Adrenal gland (tissue), 12 donors: ENCODE results near the gene LILRB5. TPM values are rescaled to one million over a fixed set of nuclear protein-coding genes. Genes with fewer than 3 reads are reported as not detected.
"Not testable (repeated sequence)": the region's sequence is repeated elsewhere in the genome, so short reads cannot be mapped to it uniquely, and the experiment has no call there.

Experiments
- DNase-seq, 7 donors: peaks; one replicate each; pipeline ENCODE4 v3.0.0-alpha.2; 2019 to 2020
- H3K27ac ChIP-seq, 5 donors: fragments of 200-600 bp; sonication (generic) in 4 of 5; 1 replicate in 3 of 5; 2 replicates in 2 of 5; pipeline versions ENCODE4 v1.5.1 to v1.8.0; 2016 to 2020; ENCODE audit warnings: mild to moderate bottlenecking in 1 of 5
- H3K27me3 ChIP-seq: fragments of 200-600 bp; 2 replicates; pipeline ENCODE4 v1.8.0; 2021
- H3K36me3 ChIP-seq, 2 donors: fragments of 200-600 bp; replicated peaks in 1 of 2; 1 replicate in 1 of 2; 2 replicates in 1 of 2; pipeline versions ENCODE4 v1.5.1 to v1.8.0; 2018 to 2022
- H3K4me1 ChIP-seq, 2 donors: fragments of 200-600 bp; replicated peaks in 1 of 2; 1 replicate in 1 of 2; 2 replicates in 1 of 2; pipeline versions ENCODE4 v1.5.1 to v1.8.0; 2018 to 2021
- H3K4me3 ChIP-seq, 4 donors: fragments of 200-600 bp; sonication (generic) in 3 of 4; one replicate each; pipeline ENCODE4 v1.5.1; 2016 to 2018
- H3K9me3 ChIP-seq, 3 donors: fragments of 200-600 bp; sonication (generic) in 1 of 3; replicated peaks in 1 of 3; 1 replicate in 2 of 3; 2 replicates in 1 of 3; pipeline versions ENCODE4 v1.5.1 to v1.8.0; 2016 to 2021
- CTCF ChIP-seq, 6 experiments: fragments of 450-650 bp in 4 of 6; fragments of 200-600 bp in 2 of 6; sonication (generic) in 1 of 6; IDR thresholded peaks; 1 replicate in 5 of 6; 2 replicates in 1 of 6; pipeline versions ENCODE4 v1.5.1 to v1.8.0; 2016 to 2021; ENCODE audit warnings: antibody characterized with exemption in 6 of 6, mild to moderate bottlenecking in 2 of 6, moderate library complexity in 1 of 6
- POLR2A ChIP-seq, 2 donors: fragments of 450-650 bp; IDR thresholded peaks; one replicate each; pipeline ENCODE4 v1.6.1; 2017; ENCODE audit warnings: antibody characterized with exemption in 2 of 2, mild to moderate bottlenecking in 2 of 2, moderate library complexity in 1 of 2
- WGBS, 4 donors: extraction: QIAGEN DNeasy Blood & Tissue Kit in 2 of 4; methylation state at CpG; one replicate each; pipeline versions ENCODE4 v1.1.5 to v1.1.7; 2013 to 2017; 5-methylcytosine and 5-hydroxymethylcytosine counted together
- intact Hi-C, 2 donors: fragments of 100-400 bp; cut with DNase I; formaldehyde crosslinking; loops; one replicate each; pipeline versions ENCODE4 v1.14.1 to v1.15.0; 2022 to 2023
- polyA plus RNA-seq, 3 donors: library from polyadenylated mRNA; stranded (reverse); fragments of 200-250 nt in 2 of 3; fragments of 350-450 nt in 1 of 3; fragmentation: Illumina TruSeq in 1 of 3; extraction: RNeasy Lipid Tissue Mini Kit (QIAGEN cat#74804) in 1 of 3; gene quantifications; one replicate each; pipeline ENCODE4 v1.2.3, GENCODE V29; 2013 to 2014
- total RNA-seq, 9 donors: library from RNA; depleted of rRNA in 4 of 9; stranded (reverse); fragments of >200 nt in 4 of 9; fragments of 120-200 nt in 1 of 9; fragmentation: NEBNext Ultra II Directional in 1 of 9; extraction: Animal tissue kit (Norgen Biotek cat#: 25700) in 1 of 9; gene quantifications; one replicate each; pipeline versions ENCODE4 v1.1.0 to v1.2.4, GENCODE V29; 2013 to 2023
- donor health status: healthy with polysubstance abuse.
- donor health status: Bipolar disorder and iron deficiency.
- donor health status: DM: yes; HTN: yes; CAD: no.
- donor health status: DM: no; HTN: no; CAD: no.
- donor health status: DM: no; HTN: no; CAD: no.
- donor health status: DM: yes; HTN: yes; CAD: no.

The LILRB5 gene
- total and polyA plus RNA-seq, 12 donors: 4.2 to 68.6 (median 29.2) TPM

- H3K4me3 ChIP-seq, H3K9me3 ChIP-seq, H3K27me3 ChIP-seq, H3K4me1 ChIP-seq, H3K36me3 ChIP-seq: not testable (repeated sequence)
- WGBS, 4 donors: 35 to 45% (median 43%) methylated on average over 14 of the region's 14 CpGs
- intact Hi-C loops: loop anchor here in 1 of 2 donors (2.0 kb wide), 1 partner anchor 21 kb away; no protein-coding TSS in a partner anchor
- peak overlapping the region in 1 of 5 donors; percentile 40 for H3K27ac ChIP-seq
- peak in 1 of 7 donors; percentile 48 for DNase-seq
Measured at GRCh38 chr19:54223277-54223936, 33.7 kb downstream of the LILRB5 start.

- Histone ChIP-seq H3K27ac (peak within 1 kb of the TSS in 1 of 5 donors; percentile 52), H3K4me3 (peak within 1 kb of the TSS in 1 of 4 donors; percentile 29)
- H3K4me1 ChIP-seq, H3K36me3 ChIP-seq, H3K9me3 ChIP-seq, H3K27me3 ChIP-seq: not testable (repeated sequence)
- WGBS, 4 donors: 52 to 57% (median 55%) methylated on average over 11 to 16 of the region's 16 CpGs
- peak in 1 of 7 donors; percentile 56 for DNase-seq
- intact Hi-C loops: loop anchor here in 1 of 2 donors (2.0 kb wide), 1 partner anchor 22 kb away; no protein-coding TSS in a partner anchor
Measured at GRCh38 chr19:54222474-54223276, 34.4 kb downstream of the LILRB5 start, which contains the start of gene LILRB3. TSS of gene LILRB3 (minus strand) at chr19:54223007. CDS start at chr19:54222976, 31 bp downstream.

GRCh38 chr19:54221947-54222346 lies 35.1 kb downstream of the LILRB5 start:
- peak in 1 of 7 donors; percentile 15 for DNase-seq
- 74 to 81% (median 79%) methylated on average over 3 to 7 of the region's 7 CpGs for WGBS, 4 donors
- not testable (repeated sequence) for H3K4me3 ChIP-seq

GRCh38 chr19:54219702-54220101 lies 37.4 kb downstream of the LILRB5 start:
- H3K4me1 ChIP-seq, H3K4me3 ChIP-seq, H3K36me3 ChIP-seq, H3K9me3 ChIP-seq, intact Hi-C loops, H3K27me3 ChIP-seq, H3K27ac ChIP-seq: not testable (repeated sequence)
- 70 to 79% methylated on average over 4 to 5 of the region's 5 CpGs; no CpG with 5 or more reads in 2 of the 4 donors for WGBS, 4 donors
- peak in 1 of 7 donors; percentile 0 for DNase-seq

More at GRCh38 chr19:54221947-54222346, 35.1 kb downstream of the LILRB5 start:
- H3K36me3 ChIP-seq, H3K27me3 ChIP-seq, H3K9me3 ChIP-seq, H3K4me1 ChIP-seq, H3K27ac ChIP-seq: not testable (repeated sequence)
- intact Hi-C loops: loop anchor here in 1 of 2 donors (2.0 kb wide), 1 partner anchor 23 kb away; no protein-coding TSS in a partner anchor

GRCh38 chr19:54218960-54219661 lies 38.0 kb downstream of the LILRB5 start:
- Histone ChIP-seq H3K4me1 (no peaks in the 10 kb centered on the region), H3K36me3 (no peaks in the 10 kb centered on the region), H3K27ac (no peak overlapping the region), H3K4me3 (no peak overlapping the region), H3K9me3 (no peaks in the 10 kb centered on the region), H3K27me3 (no peaks in the 10 kb centered on the region)
- intact Hi-C loops: no loop called here
- 74 to 90% (median 87%) methylated on average over 20 to 27 of the region's 27 CpGs for WGBS, 4 donors
- no peak for TF ChIP-seq CTCF (IDR thresholded peaks at IDR 0.05)
- DNase-seq: peak in 2 of 7 donors; percentile 0 to 44

- TF ChIP-seq CTCF (IDR thresholded peaks at IDR 0.05) (no peak), POLR2A (IDR thresholded peaks at IDR 0.05) (no peak)
- Histone ChIP-seq H3K36me3 (no peaks in the 10 kb centered on the region), H3K27ac (no peak overlapping the region), H3K9me3 (no peaks in the 10 kb centered on the region), H3K4me3 (no peak overlapping the region), H3K4me1 (no peaks in the 10 kb centered on the region), H3K27me3 (no peaks in the 10 kb centered on the region)
- intact Hi-C loops: no loop called here
- 72 to 87% (median 81%) methylated on average over 5 to 8 of the region's 8 CpGs for WGBS, 4 donors
- DNase-seq: no peak
Measured at GRCh38 chr19:54218259-54218658, 38.8 kb downstream of the LILRB5 start.

- peak in 2 of 7 donors; percentile 44 to 49 for DNase-seq
- H3K4me3 ChIP-seq, H3K9me3 ChIP-seq, H3K27me3 ChIP-seq, H3K4me1 ChIP-seq, intact Hi-C loops, H3K27ac ChIP-seq, H3K36me3 ChIP-seq: not testable (repeated sequence)
- 55 to 77% (median 62%) methylated on average over 14 to 16 of the region's 20 CpGs for WGBS, 4 donors
Measured at GRCh38 chr19:54217517-54218247, 39.4 kb downstream of the LILRB5 start.
